Esophagus (tissue), 2 donors: ENCODE results near the gene ARHGDIA. TPM values are rescaled to one million over a fixed set of nuclear protein-coding genes. Genes with fewer than 3 reads are reported as not detected.

Experiments used
- H3K27ac ChIP-seq, 2 donors: one replicate each; pipeline ENCODE4 v1.5.1; 2013; ENCODE audit warnings: low read depth in 2 of 2, mild to moderate bottlenecking in 2 of 2, inconsistent platforms in 1 of 2, low read length in 1 of 2, moderate library complexity in 1 of 2
- H3K27me3 ChIP-seq, 2 donors: one replicate each; pipeline ENCODE4 v1.6.1; 2013; ENCODE audit warnings: low read length in 2 of 2, control low read depth in 1 of 2, mild to moderate bottlenecking in 1 of 2; ENCODE audit not compliant: insufficient read depth in 2 of 2, control insufficient read depth in 1 of 2
- H3K36me3 ChIP-seq, 2 donors: one replicate each; pipeline ENCODE4 v1.6.1; 2013; ENCODE audit warnings: low read length in 1 of 2; ENCODE audit not compliant: control insufficient read depth in 2 of 2, insufficient read depth in 2 of 2
- H3K4me1 ChIP-seq, 2 donors: one replicate each; pipeline ENCODE4 v1.6.1; 2013; ENCODE audit warnings: low read length in 1 of 2; ENCODE audit not compliant: control insufficient read depth in 2 of 2, insufficient read depth in 2 of 2
- H3K4me3 ChIP-seq, 2 donors: one replicate each; pipeline ENCODE4 v1.5.1; 2013; ENCODE audit warnings: low read length in 2 of 2, mild to moderate bottlenecking in 2 of 2, low read depth in 1 of 2, moderate library complexity in 1 of 2
- H3K9me3 ChIP-seq, 2 donors: one replicate each; pipeline ENCODE4 v1.6.1; 2013; ENCODE audit warnings: mild to moderate bottlenecking in 2 of 2, low read depth in 1 of 2, low read length in 1 of 2, moderate library complexity in 1 of 2; ENCODE audit not compliant: control insufficient read depth in 2 of 2, insufficient read depth in 1 of 2
- WGBS, 2 donors: extraction: QIAGEN DNeasy Blood & Tissue Kit; methylation state at CpG; one replicate each; pipeline ENCODE4 v1.1.7; 2013; 5-methylcytosine and 5-hydroxymethylcytosine counted together
- polyA plus RNA-seq, 2 donors: library from polyadenylated mRNA; stranded (reverse); fragments of 200-250 nt; gene quantifications; one replicate each; pipeline ENCODE4 v1.2.3, GENCODE V29; 2013
- donor health status: healthy with polysubstance abuse.
- donor health status: Bipolar disorder and iron deficiency.

ARHGDIA gene
- polyA plus RNA-seq, 2 donors: 201 to 209 TPM

DNA sequence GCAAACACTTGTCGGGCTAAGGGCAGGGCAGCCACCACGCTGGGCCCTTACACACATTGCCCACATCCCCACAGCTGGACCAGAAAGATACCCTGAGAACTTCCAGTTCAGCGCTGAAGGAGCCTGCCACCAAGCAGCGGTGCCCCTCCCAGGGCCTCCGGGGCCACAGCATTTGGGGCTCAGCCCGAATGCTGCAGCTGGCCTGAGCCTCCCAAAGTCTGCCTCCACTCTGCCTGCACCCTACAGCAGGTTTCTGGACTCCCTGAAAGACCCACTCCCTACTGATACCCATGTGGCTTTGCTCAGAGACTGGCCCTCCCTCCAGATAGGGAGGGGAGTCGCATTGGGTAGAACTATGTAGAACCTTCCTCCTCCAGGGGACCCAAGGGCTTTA, 39.6 kb downstream of the ARHGDIA start:
- H3K4me1 ChIP-seq: peaks cover 0 to 31% of the 10 kb centered on the region in 2 donors
- 78 to 87% methylated on average over 7 of the region's 7 CpGs for WGBS, 2 donors

DNA sequence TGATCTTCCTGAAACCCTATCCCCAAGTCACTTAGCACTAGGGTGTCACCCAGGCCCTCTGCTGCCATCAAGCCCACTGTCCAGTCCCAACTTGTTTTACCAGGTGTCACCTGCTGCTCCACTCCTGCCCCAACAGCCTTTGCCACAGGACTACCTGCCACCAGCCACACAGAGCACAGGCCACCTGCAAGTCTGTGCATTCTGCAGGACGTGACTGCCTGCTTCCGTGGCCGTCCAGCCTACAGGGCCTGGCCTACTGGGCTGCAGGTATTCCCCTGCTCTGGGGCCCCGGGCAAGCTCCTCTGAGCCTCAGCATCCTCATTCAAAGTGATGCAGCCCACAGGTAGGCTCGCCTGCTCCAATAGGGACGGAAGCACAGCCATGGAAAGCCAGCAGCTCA, 41.3 kb downstream of the ARHGDIA start:
- H3K36me3 ChIP-seq: no peaks in the 10 kb centered on the region
- no peaks in the 10 kb centered on the region for H3K27me3 ChIP-seq
- peaks cover 0 to 31% of the 10 kb centered on the region in 2 donors for H3K4me1 ChIP-seq
- no peak overlapping the region for H3K4me3 ChIP-seq
- H3K27ac ChIP-seq: no peak overlapping the region
- 83 to 86% methylated on average over 6 of the region's 6 CpGs for WGBS, 2 donors
- no peaks in the 10 kb centered on the region for H3K9me3 ChIP-seq

More for the DNA sequence above, 39.6 kb downstream of the ARHGDIA start:
- Histone ChIP-seq H3K9me3 (no peaks in the 10 kb centered on the region), H3K36me3 (no peaks in the 10 kb centered on the region), H3K4me3 (no peak overlapping the region), H3K27ac (peak overlapping the region; percentile 54 to 86), H3K27me3 (no peaks in the 10 kb centered on the region)

DNA sequence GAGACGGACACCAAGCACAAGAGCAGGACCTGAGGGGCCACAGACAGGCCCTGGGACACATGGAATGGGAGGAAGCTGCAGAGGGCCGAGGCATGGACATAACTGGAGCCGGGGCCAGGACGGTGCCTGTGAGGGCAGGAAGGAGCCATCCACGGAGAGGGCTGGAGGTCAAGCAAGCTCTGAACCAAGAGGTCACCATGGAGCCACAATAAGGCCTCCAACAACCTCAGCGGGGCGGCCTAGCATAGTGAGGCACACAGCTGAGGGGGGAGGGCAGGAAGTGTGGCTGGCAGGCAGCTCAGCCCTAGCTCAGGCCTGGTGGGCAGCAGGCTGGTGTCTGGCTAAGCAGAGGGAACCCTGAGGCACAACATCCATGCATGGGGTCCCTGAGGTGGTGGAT, 42.5 kb downstream of the ARHGDIA start:
- Histone ChIP-seq H3K27me3 (no peaks in the 10 kb centered on the region), H3K4me1 (peaks cover 0 to 25% of the 10 kb centered on the region in 2 donors), H3K27ac (no peak overlapping the region), H3K4me3 (no peak overlapping the region), H3K36me3 (no peaks in the 10 kb centered on the region), H3K9me3 (no peaks in the 10 kb centered on the region)
- WGBS, 2 donors: 80 to 82% methylated on average over 7 of the region's 7 CpGs

- Histone ChIP-seq H3K4me3 (no peak overlapping the region), H3K4me1 (peaks cover 12 to 25% of the 10 kb centered on the region in 2 donors), H3K36me3 (peaks cover 0 to 2% of the 10 kb centered on the region in 2 donors), H3K27ac (no peak overlapping the region), H3K9me3 (no peaks in the 10 kb centered on the region), H3K27me3 (no peaks in the 10 kb centered on the region)
- 74 to 75% methylated on average over 11 of the region's 11 CpGs for WGBS, 2 donors
Measured at GRCh38 chr17:81825841-81826466, 45.2 kb downstream of the ARHGDIA start.

DNA sequence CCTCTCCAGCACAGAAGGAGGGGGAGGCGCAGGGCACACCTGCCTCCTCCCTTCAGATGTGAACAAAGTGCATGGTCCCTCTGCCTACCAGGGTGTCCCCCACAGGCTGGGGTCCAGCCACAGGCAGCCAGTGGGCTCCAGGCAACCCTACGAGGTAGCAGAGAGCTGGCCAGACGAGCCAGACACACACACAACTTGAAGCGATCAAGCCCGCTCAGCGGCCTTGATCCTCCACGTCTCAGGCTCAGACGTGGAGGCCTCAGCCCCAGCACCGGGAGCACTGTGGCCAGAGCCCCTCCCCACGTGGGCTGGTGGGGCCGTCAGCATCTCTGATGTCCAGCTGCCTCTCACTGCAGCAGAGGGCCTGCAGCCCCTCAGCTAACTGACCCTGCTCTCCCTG, 46.5 kb downstream of the ARHGDIA start:
- Histone ChIP-seq H3K9me3 (no peaks in the 10 kb centered on the region), H3K36me3 (peaks cover 0 to 2% of the 10 kb centered on the region in 2 donors), H3K27me3 (no peaks in the 10 kb centered on the region), H3K27ac (no peak overlapping the region), H3K4me3 (no peak overlapping the region), H3K4me1 (peaks cover 12 to 20% of the 10 kb centered on the region in 2 donors)
- 82 to 89% methylated on average over 11 of the region's 11 CpGs for WGBS, 2 donors

DNA sequence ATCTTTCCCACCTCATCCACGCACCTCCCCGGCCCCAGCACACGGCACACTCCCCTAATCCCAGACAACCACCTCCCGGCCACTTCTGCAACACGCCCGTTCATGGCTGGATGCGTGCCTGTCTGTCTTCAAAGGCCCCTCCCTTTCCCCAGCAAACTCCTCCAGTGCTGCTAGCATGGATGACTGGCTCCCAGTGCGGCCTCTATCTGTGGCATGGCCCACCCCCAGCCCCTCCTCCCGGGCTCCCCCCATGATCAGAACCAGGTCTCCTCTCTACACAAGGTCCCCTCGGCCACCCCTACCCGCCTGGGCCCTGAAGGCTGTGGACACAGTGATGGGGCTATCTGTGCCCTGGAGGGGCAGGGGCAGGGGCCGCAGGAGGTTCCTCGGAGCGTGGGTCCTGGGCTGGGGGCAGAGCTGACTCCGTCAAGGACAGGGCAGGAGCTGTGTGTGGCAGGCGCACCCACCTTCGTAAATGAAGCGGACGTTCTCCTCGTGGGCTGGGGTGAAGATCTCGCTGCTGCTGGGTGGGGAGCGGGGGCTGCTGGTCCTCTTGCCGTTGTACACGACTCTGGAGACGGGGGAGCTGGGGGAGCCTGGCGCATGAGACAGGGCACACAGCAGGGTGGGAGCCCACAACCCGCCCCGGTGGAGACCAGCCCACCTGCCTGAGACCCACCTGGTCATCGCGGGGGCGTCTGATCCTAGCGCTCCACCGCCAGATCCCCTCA, 47.2 kb downstream of the ARHGDIA start:
- Histone ChIP-seq H3K27ac (no peak overlapping the region), H3K36me3 (peaks cover 0 to 2% of the 10 kb centered on the region in 2 donors), H3K4me1 (peaks cover 12 to 19% of the 10 kb centered on the region in 2 donors), H3K4me3 (no peak overlapping the region), H3K27me3 (no peaks in the 10 kb centered on the region), H3K9me3 (no peaks in the 10 kb centered on the region)
- WGBS, 2 donors: 79 to 85% methylated on average over 33 of the region's 33 CpGs

DNA sequence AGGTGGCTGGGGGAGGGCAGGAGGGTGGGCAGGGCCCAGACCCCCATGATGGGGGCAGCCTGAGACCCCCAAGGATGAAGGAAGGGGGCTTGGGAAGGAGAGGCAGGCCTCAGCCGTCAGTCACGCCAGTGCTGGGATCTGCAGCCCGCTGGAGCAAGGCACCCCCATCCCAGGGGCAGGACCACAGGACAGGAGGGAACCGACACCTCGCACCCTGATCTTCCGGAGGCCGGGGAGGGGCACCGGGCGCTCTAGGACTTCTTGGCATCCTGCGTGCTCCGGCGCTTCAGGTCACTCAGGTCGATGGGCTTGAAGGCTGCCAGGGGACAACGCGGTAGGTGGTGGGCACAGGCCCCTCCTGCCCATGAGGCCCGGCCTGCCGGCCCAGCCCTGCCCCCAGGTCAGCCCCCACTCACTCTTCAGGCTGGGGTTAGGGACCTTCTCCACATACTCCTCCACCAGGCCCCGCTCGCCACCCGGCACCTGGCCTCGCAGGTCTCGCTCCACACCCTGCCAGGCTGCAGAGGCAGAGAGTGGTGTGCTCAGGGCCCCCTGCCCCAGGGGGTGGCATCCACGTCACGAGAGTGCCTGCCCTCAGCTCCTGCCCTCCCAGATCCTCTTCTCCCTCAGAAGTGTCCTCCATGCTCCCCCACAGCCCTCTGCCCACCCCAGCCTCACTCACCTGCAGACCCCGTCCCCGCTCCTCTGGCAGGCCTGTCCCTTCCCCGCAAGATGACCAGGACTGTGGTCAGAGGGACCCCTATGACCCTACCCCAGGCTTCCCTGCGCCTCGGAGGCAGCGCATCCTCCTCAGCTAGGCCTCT, 47.9 kb downstream of the ARHGDIA start:
- peaks cover 12 to 14% of the 10 kb centered on the region in 2 donors for H3K4me1 ChIP-seq
- no peaks in the 10 kb centered on the region for H3K27me3 ChIP-seq
- H3K4me3 ChIP-seq: no peak overlapping the region
- H3K9me3 ChIP-seq: peaks cover 0 to 4% of the 10 kb centered on the region in 2 donors
- H3K27ac ChIP-seq: no peak overlapping the region
- WGBS, 2 donors: 87 to 88% methylated on average over 29 to 30 of the region's 30 CpGs
- peaks cover 0 to 2% of the 10 kb centered on the region in 2 donors for H3K36me3 ChIP-seq

DNA sequence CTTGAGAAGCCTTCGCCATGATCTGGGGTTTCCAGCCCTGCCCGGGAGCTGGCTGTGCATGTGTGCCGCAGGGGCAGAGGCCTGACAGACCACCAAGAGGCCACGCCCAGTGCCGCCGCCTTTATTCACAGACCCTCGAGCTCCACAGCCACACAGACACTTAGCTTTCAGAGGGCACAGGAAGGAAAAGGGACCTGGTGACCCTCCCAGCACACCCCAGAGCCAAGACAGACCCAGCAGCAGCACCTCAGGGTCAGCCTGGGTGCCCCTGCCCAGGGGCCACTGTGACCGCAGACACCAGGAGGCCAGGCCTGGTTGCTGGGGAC, 48.9 kb downstream of the ARHGDIA start:
- no peak overlapping the region for H3K4me3 ChIP-seq
- no peaks in the 10 kb centered on the region for H3K27me3 ChIP-seq
- H3K36me3 ChIP-seq: peaks cover 0 to 2% of the 10 kb centered on the region in 2 donors
- peaks cover 0 to 4% of the 10 kb centered on the region in 2 donors for H3K9me3 ChIP-seq
- peak overlapping the region; percentile 89 to 94 for H3K27ac ChIP-seq
- H3K4me1 ChIP-seq: peaks cover 12 to 14% of the 10 kb centered on the region in 2 donors
- 76 to 77% methylated on average over 8 of the region's 8 CpGs for WGBS, 2 donors

GRCh38 chr17:81821603-81822311, 49.4 kb downstream of the ARHGDIA start:
- 30 to 32% methylated on average over 20 of the region's 20 CpGs for WGBS, 2 donors

More at GRCh38 chr17:81821603-81822311, 49.4 kb downstream of the ARHGDIA start:
- Histone ChIP-seq H3K9me3 (peaks cover 0 to 4% of the 10 kb centered on the region in 2 donors), H3K27me3 (no peaks in the 10 kb centered on the region), H3K36me3 (peaks cover 0 to 2% of the 10 kb centered on the region in 2 donors), H3K4me3 (no peak overlapping the region), H3K27ac (peak overlapping the region; percentile 89 to 94), H3K4me1 (peaks cover 12 to 14% of the 10 kb centered on the region in 2 donors)
